ENCODE results near the gene LRRC36. TPM values are rescaled to one million over a fixed set of nuclear protein-coding genes. Genes with fewer than 3 reads are reported as not detected.

LRRC36 gene
- total and polyA plus RNA-seq, 2 of the 8 experiments (the other 6 are each of a cell fraction or from before 2014, with no cell fraction given) = 0.15 TPM; not detected in 1

DNA sequence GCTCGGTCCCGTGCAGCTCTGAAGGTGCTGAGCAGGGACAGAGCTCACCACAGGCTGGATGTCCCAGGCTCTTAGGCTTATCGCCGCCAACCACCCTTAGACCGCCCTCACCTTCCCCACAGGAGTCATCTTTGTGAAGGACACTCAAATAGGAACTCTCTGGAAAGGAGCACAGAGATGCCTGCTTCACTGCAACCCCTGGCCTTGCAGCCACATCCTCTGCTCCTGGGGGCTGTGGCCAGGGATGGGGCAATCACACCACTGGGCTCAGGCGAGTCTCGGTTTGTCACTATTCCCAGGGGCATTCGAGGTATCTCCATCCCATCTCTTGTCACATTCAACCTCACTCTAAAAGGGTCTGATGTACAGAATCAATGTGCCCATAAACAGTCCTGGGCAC is 78.7 kb downstream of the LRRC36 start (continued):
- no peak for TF ChIP-seq CHD7 (IDR thresholded peaks at IDR 0.05; ENCODE audit: insufficient replicate concordance, low read length)
- no peak for TF ChIP-seq SRF (IDR thresholded peaks at IDR 0.05; ENCODE audit: low read depth, low read length)
- TF ChIP-seq MAFK (IDR thresholded peaks at IDR 0.05; ENCODE audit: low read depth, low read length) = no peak
- no peak for TF ChIP-seq RAD21 (IDR thresholded peaks at IDR 0.05 in 1 of 2, conservative IDR thresholded peaks at IDR 0.05 in 1 of 2; ENCODE audit: low read depth in 2 of 2, low read length in 2 of 2)
- no peak for TF ChIP-seq PHF8 (conservative IDR thresholded peaks at IDR 0.05; ENCODE audit: low read depth, low read length)
- TF ChIP-seq, protein P1, sequence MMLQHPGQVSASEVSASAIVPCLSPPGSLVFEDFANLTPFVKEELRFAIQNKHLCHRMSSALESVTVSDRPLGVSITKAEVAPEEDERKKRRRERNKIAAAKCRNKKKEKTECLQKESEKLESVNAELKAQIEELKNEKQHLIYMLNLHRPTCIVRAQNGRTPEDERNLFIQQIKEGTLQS (IDR thresholded peaks at IDR 0.05; ENCODE audit: insufficient read depth, low read depth, low read length) = no peak
- TF ChIP-seq CHD2 (IDR thresholded peaks at IDR 0.05; ENCODE audit: low read length) = no peak
- TF ChIP-seq BRCA1 (IDR thresholded peaks at IDR 0.05; ENCODE audit: low read depth, low read length) = no peak
- TF ChIP-seq CBX8 (IDR thresholded peaks at IDR 0.05; ENCODE audit: borderline replicate concordance, low read depth, low read length) = no peak
- no peak for TF ChIP-seq NANOG (IDR thresholded peaks at IDR 0.05; ENCODE audit: insufficient read depth, low read depth, low read length, poor library complexity, severe bottlenecking)
